Fibroblast of pulmonary artery (primary cell): Measurements from ENCODE around the gene BPIFA1.

Experiments
- DNase-seq: peaks from one replicate; pipeline ENCODE4 v3.0.0-alpha.2; 2010; ENCODE audit warnings: low read depth
- H3K4me3 ChIP-seq: replicated peaks from 2 replicates; pipeline ENCODE4 v1.5.1; 2011; ENCODE audit warnings: low read depth, mild to moderate bottlenecking, control low read depth, low read length, moderate library complexity
- TF ChIP-seq, protein P1 (sequence below): IDR thresholded peaks from 2 replicates; pipeline ENCODE4 v1.5.1; 2011; ENCODE audit warnings: mild to moderate bottlenecking, control low read depth, low read length, inconsistent platforms; ENCODE audit errors: missing control alignments

BPIFA1 gene

DNA sequence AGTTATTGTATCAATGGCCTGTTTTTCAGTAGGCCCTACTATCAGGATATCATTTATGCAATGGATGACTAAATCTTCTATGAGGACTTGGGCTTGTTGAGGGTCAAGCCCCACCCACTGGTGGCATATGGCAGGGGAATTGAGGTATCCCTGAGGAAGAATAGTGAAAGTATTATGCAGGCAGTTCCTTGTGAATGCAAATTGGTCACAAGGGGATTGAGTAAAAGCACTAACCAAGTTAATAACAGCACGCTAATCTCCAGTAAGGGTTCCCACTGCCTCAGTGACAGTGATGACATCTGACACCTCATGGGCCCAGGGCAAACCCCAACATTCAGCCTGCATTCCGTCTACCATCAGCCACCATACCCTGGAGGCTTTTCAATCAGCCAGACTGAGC is 14.9 kb downstream of the BPIFA1 start:
- TF ChIP-seq, protein P1, sequence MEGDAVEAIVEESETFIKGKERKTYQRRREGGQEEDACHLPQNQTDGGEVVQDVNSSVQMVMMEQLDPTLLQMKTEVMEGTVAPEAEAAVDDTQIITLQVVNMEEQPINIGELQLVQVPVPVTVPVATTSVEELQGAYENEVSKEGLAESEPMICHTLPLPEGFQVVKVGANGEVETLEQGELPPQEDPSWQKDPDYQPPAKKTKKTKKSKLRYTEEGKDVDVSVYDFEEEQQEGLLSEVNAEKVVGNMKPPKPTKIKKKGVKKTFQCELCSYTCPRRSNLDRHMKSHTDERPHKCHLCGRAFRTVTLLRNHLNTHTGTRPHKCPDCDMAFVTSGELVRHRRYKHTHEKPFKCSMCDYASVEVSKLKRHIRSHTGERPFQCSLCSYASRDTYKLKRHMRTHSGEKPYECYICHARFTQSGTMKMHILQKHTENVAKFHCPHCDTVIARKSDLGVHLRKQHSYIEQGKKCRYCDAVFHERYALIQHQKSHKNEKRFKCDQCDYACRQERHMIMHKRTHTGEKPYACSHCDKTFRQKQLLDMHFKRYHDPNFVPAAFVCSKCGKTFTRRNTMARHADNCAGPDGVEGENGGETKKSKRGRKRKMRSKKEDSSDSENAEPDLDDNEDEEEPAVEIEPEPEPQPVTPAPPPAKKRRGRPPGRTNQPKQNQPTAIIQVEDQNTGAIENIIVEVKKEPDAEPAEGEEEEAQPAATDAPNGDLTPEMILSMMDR = no peak
- DNase-seq = no peak
- no peak overlapping the region for H3K4me3 ChIP-seq

DNA sequence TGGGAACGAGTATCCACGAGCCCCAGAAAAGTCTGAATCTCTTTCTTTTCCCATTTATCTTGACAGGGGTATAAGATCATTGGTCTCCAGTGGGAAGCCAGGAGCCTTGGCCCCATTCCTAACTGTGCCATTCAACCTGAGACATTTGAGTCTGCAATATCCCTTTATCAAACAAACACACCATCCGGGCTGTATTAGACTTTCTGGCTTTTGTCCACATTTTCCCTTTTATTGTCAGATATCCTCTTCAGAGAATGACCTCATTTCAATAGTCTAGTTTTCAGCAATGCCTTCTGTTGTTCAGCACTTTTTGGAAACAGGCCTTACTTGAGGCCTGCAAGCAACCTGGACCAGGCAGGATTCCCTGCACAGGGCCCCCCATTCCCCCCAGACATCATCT is 15.7 kb downstream of the BPIFA1 start:
- TF ChIP-seq, protein P1 = no peak
- no peak for DNase-seq

GRCh38 chr20:33252460-33252859 is 16.7 kb downstream of the BPIFA1 start:
- H3K4me3 ChIP-seq = no peak overlapping the region
- no peak for DNase-seq
- TF ChIP-seq, protein P1 = no peak

More for the DNA sequence above, 15.7 kb downstream of the BPIFA1 start:
- H3K4me3 ChIP-seq = no peak overlapping the region

DNA sequence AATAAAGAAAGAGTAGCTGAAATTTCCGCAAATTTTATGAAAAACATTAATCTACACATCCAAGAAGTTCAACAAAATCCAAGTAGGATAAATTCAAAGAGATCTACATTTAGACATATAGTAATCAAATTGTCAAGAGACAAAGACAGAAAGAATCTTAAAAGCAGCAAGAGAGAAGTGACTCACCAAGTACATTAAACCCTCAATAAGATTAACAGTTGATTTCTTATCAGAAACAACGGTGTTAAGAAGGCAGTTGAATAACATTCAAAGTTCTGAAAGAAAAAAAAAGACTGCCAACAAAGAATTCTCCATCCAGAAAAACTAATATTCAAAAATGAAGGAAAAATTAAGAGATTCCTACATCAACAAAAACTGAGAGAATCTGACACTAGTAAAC is 19.2 kb downstream of the BPIFA1 start:
- no peak for DNase-seq
- H3K4me3 ChIP-seq = no peak overlapping the region

DNA sequence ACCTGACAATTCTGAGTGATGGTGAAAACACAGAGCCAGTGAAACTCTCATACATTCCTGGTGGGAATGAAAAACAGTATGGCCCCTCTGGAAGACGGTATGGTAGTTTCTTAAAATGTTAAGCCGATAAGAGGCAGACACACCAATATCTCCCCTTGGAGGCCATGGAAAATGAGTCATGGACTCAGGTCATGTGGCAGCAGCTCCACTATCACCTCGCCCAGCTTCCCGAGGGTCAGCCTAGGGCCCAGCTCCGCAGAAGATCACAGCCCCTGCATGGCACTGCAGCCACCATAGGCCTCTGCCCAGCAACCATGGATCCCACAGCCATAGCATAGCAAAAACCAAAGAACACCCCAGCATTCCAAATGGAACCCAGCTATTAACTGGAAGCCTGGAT is 21.4 kb downstream of the BPIFA1 start:
- DNase-seq = no peak
- H3K4me3 ChIP-seq = no peak overlapping the region
- TF ChIP-seq, protein P1 = no peak

More for the DNA sequence above, 19.2 kb downstream of the BPIFA1 start:
- TF ChIP-seq, protein P1 = no peak

DNA sequence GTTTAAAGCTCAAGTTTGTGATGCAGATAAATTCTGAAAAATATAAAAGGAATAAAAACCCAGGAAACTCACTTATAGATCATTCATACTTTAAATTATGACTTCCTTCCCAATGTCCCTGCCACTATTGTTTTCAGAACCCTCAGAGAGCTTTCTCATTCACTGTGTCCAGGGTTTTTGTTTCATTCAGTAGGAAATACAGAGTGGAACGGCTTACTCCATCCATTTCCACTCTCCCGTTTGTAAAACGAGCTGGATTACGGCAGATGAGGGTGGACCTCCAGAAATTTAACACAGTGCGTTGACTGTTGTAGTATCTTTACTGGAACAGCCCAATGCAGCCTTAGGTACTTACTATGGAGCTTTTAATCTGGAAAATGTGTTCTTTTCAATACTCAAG is 23.6 kb downstream of the BPIFA1 start:
- H3K4me3 ChIP-seq = no peak overlapping the region

GRCh38 chr20:33261465-33261864 is 25.7 kb downstream of the BPIFA1 start:
- TF ChIP-seq, protein P1 = no peak
- H3K4me3 ChIP-seq = no peak overlapping the region
- DNase-seq = no peak

More for the DNA sequence above, 23.6 kb downstream of the BPIFA1 start:
- TF ChIP-seq, protein P1 = no peak
- no peak for DNase-seq
